Natural killer cell (primary cell): ENCODE data around the gene TLCD5. TPM values are rescaled to one million over a fixed set of nuclear protein-coding genes. Genes with fewer than 3 reads are reported as not detected.

Experiments used
- ATAC-seq, 3 donors: fragments of 150-1000 bp in 2 of 3; fragments of 200-7000 bp in 1 of 3; cut with Tn5 transposase; 1 replicate in 1 of 3; 2 replicates in 2 of 3; pipeline ENCODE4 v1.10.0; 2021; ENCODE audit warnings: mild to moderate bottlenecking in 2 of 3, moderate library complexity in 2 of 3
- DNase-seq, 2 donors: peaks; one replicate each; pipeline versions ENCODE4 v3.0.0 to v3.0.0-alpha.2; 2013 to 2021; ENCODE audit warnings: mixed read lengths in 1 of 2
- H3K27ac ChIP-seq: one replicate; pipeline ENCODE4 v1.5.1; 2013; ENCODE audit warnings: mild to moderate bottlenecking, low read length
- H3K27me3 ChIP-seq: one replicate; pipeline ENCODE4 v1.6.1; 2013; ENCODE audit warnings: low read length; ENCODE audit not compliant: control insufficient read depth, insufficient read depth
- H3K36me3 ChIP-seq: one replicate; pipeline ENCODE4 v1.6.1; 2013; ENCODE audit warnings: low read length; ENCODE audit not compliant: control insufficient read depth, insufficient read depth
- H3K4me1 ChIP-seq: one replicate; pipeline ENCODE4 v1.6.1; 2013; ENCODE audit warnings: low read length; ENCODE audit not compliant: control insufficient read depth, insufficient read depth
- H3K4me3 ChIP-seq: one replicate; pipeline ENCODE4 v1.5.1; 2013; ENCODE audit warnings: low read length
- H3K9me3 ChIP-seq: one replicate; pipeline ENCODE4 v1.6.1; 2013; ENCODE audit warnings: low read length; ENCODE audit not compliant: control insufficient read depth, insufficient read depth
- H3K27ac Mint-ChIP-seq, 2 donors: one replicate each; pipeline ENCODE4 v1.8.0; 2022; ENCODE audit warnings: mild to moderate bottlenecking in 2 of 2, mixed read lengths in 2 of 2, moderate library complexity in 1 of 2
- H3K27me3 Mint-ChIP-seq, 2 donors: one replicate each; pipeline ENCODE4 v1.8.0; 2022; ENCODE audit warnings: low read depth in 2 of 2, mixed read lengths in 2 of 2
- H3K36me3 Mint-ChIP-seq: one replicate; pipeline ENCODE4 v1.8.0; 2022; ENCODE audit warnings: mixed read lengths
- H3K4me1 Mint-ChIP-seq, 2 donors: one replicate each; pipeline ENCODE4 v1.8.0; 2022; ENCODE audit warnings: mixed read lengths in 2 of 2
- H3K4me3 Mint-ChIP-seq: one replicate; pipeline ENCODE4 v1.8.0; 2022; ENCODE audit warnings: mild to moderate bottlenecking, moderate library complexity, mixed read lengths
- H3K9me3 Mint-ChIP-seq, 2 donors: one replicate each; pipeline ENCODE4 v1.8.0; 2022; ENCODE audit warnings: mixed read lengths in 2 of 2
- WGBS: methylation state at CpG from one replicate; pipeline ENCODE4 v1.1.7; 2013; ENCODE audit warnings: missing lambda C conversion rate; ENCODE audit not compliant: insufficient coverage; 5-methylcytosine and 5-hydroxymethylcytosine counted together
- intact Hi-C: fragments of 100-400 bp; cut with micrococcal nuclease; formaldehyde crosslinking; loops from one replicate; pipeline ENCODE4 v1.14.2; 2022
- total RNA-seq, 4 donors: library from RNA; stranded (reverse); fragments of 120-200 nt in 1 of 4; gene quantifications; one replicate each; pipeline versions ENCODE4 v1.2.3 to v1.2.4, GENCODE V29; 2013 to 2022
- TF ChIP-seq, protein P1 (sequence below): fragments of 200-600 bp; IDR thresholded peaks from one replicate; pipeline ENCODE4 v1.8.0; 2022; ENCODE audit warnings: antibody characterized with exemption

Gene TLCD5
- total RNA-seq, 3 donors from 2014 or later (not counting 1 experiment from before 2014, with no cell fraction given), result not detected

DNA sequence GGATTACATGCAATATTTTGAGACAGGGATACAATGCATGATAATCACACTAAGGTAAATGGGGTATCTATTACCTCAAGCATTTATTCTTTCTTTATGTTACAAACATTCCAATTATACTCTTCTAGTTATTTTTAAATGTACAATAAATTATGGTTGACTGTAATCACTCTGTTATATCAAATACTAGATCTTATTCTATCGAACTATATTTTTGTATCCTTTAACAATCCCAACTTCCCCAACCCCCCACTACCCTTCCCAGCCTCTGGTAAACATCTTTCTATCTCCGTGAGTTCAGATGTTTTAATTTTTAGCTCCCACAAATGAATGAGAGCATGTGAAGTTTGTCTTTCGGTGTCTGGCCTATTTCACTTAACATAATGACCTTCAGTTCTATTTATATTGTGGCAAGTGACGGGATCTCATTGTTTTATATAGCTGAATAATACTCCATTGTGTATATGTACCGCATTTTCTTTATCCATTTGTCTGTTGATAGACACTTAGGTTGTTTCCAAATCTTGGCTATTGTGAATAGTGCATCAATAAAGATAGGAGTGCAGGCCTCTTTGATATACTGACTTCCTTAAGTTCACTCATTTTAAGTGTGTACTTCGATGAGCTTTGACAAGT is 51.6 kb downstream of the TLCD5 start:
- Mint-ChIP-seq H3K4me1 (peaks cover 15 to 21% of the 10 kb centered on the region in 2 donors), H3K9me3 (peaks cover 0 to 3% of the 10 kb centered on the region in 2 donors), H3K4me3 (no peak overlapping the region), H3K27me3 (no peaks in the 10 kb centered on the region), H3K27ac (no peak overlapping the region), H3K36me3 (no peaks in the 10 kb centered on the region)
- Histone ChIP-seq H3K4me3 (no peak overlapping the region), H3K27me3 (no peaks in the 10 kb centered on the region), H3K36me3 (no peaks in the 10 kb centered on the region), H3K4me1 (no peaks in the 10 kb centered on the region), H3K27ac (no peak overlapping the region), H3K9me3 (no peaks in the 10 kb centered on the region)
- intact Hi-C loops, result no loop called here
- WGBS, result 94% methylated on average over 3 of the region's 6 CpGs
- TF ChIP-seq, protein P1, sequence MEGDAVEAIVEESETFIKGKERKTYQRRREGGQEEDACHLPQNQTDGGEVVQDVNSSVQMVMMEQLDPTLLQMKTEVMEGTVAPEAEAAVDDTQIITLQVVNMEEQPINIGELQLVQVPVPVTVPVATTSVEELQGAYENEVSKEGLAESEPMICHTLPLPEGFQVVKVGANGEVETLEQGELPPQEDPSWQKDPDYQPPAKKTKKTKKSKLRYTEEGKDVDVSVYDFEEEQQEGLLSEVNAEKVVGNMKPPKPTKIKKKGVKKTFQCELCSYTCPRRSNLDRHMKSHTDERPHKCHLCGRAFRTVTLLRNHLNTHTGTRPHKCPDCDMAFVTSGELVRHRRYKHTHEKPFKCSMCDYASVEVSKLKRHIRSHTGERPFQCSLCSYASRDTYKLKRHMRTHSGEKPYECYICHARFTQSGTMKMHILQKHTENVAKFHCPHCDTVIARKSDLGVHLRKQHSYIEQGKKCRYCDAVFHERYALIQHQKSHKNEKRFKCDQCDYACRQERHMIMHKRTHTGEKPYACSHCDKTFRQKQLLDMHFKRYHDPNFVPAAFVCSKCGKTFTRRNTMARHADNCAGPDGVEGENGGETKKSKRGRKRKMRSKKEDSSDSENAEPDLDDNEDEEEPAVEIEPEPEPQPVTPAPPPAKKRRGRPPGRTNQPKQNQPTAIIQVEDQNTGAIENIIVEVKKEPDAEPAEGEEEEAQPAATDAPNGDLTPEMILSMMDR, result no peak
- no peak for ATAC-seq
- DNase-seq, result no peak

DNA sequence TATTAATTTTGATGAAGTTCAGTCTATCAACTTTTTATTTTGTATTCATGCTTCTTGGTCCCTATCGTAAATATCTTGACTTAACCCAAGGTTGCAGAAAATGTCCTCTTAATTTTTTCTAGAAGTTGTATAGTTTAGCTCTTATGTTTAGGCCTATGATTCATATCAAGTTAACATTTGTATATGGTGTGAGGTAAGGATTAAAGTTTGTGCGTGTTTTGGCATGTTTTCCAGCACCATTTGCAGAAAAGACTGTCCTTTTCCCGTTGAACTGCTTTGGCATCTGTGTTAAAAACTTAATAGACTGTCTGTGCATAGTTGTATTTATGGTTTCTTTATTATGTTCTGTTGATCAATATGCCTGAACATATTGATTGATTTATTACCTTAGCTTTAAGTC is 53.4 kb downstream of the TLCD5 start:
- no peaks in the 10 kb centered on the region for H3K27me3 Mint-ChIP-seq
- no peaks in the 10 kb centered on the region for H3K36me3 Mint-ChIP-seq
- peaks cover 27 to 35% of the 10 kb centered on the region in 2 donors for H3K4me1 Mint-ChIP-seq
- intact Hi-C loops, result no loop called here
- ATAC-seq (no peak), DNase-seq (no peak)
- no peaks in the 10 kb centered on the region for H3K27me3 ChIP-seq
- H3K9me3 Mint-ChIP-seq, result peaks cover 0 to 3% of the 10 kb centered on the region in 2 donors
- no peak overlapping the region for H3K4me3 Mint-ChIP-seq
- H3K9me3 ChIP-seq, result no peaks in the 10 kb centered on the region
- 92% methylated on average over 2 of the region's 3 CpGs for WGBS
- no peak overlapping the region for H3K27ac ChIP-seq
- no peaks in the 10 kb centered on the region for H3K36me3 ChIP-seq
- TF ChIP-seq, protein P1, result no peak
- no peaks in the 10 kb centered on the region for H3K4me1 ChIP-seq
- no peak overlapping the region for H3K4me3 ChIP-seq
- no peak overlapping the region for H3K27ac Mint-ChIP-seq

DNA sequence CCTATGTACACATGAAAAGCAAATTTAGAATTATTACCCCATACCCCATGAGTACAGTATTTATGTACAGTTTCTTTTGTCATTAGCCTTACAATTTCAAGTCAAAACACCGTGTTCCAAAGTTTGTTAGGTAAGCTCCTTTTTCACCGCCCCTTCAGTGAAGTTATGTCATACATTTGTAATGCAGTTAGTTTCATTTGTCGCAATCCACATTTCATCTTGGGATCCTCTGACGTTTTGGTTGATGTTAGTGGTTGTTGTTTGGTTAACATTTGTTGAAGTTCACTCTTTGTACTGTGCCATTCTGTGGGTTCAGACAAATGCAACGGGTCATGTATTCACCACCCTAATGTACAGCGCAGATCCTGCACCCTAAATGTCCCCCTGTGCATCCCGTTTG is 56.3 kb downstream of the TLCD5 start:
- Mint-ChIP-seq H3K27ac (no peak overlapping the region), H3K27me3 (peaks cover 0 to 6% of the 10 kb centered on the region in 2 donors), H3K36me3 (no peaks in the 10 kb centered on the region), H3K9me3 (peaks cover 0 to 3% of the 10 kb centered on the region in 2 donors), H3K4me3 (no peak overlapping the region), H3K4me1 (peaks cover 27 to 53% of the 10 kb centered on the region in 2 donors)
- ATAC-seq (no peak), DNase-seq (no peak)
- H3K4me3 ChIP-seq, result no peak overlapping the region
- H3K27ac ChIP-seq, result no peak overlapping the region
- WGBS, result 91% methylated on average over 7 of the region's 7 CpGs
- H3K36me3 ChIP-seq, result no peaks in the 10 kb centered on the region
- H3K27me3 ChIP-seq, result no peaks in the 10 kb centered on the region
- no peaks in the 10 kb centered on the region for H3K4me1 ChIP-seq
- TF ChIP-seq, protein P1, result no peak
- intact Hi-C loops, result no loop called here
- no peaks in the 10 kb centered on the region for H3K9me3 ChIP-seq

Other genes starting within 250 kb of the TLCD5 start
- not detected for gene TRIM29, start 187.2 kb upstream of the TLCD5 start, total RNA-seq
- 1 to 10 TPM; 2.8 to 5.1 (median 3.8) TPM for gene OAF, start 114.3 kb upstream of the TLCD5 start, total RNA-seq
- not detected for gene POU2F3, start 85.2 kb upstream of the TLCD5 start, total RNA-seq
- 10 to 100 TPM; 38.4 to 52.3 (median 42.1) TPM for gene ARHGEF12, start 11.1 kb downstream of the TLCD5 start, total RNA-seq
- gene GRIK4, start 186.4 kb downstream of the TLCD5 start, total RNA-seq, result 10 to 100 TPM in 2 of 3 donors, 1 to 10 TPM in 1; 2.2 to 32.3 (median 21.9) TPM